ENCODE data around the gene USP37.

- TF ChIP-seq POLR2A (IDR thresholded peaks at IDR 0.05; ENCODE audit: low read depth, low read length) (no peak), FOS (IDR thresholded peaks at IDR 0.05; ENCODE audit: low read depth, low read length) (no peak), CTCF (conservative IDR thresholded peaks at IDR 0.05; ENCODE audit: low read depth, low read length) (no peak)
Measured at GRCh38 chr2:218476676-218477075, 91.5 kb downstream of the USP37 start.

All from IMR-90 (cell line).